DOHH2 (cell line): ENCODE data around the gene NOL9.

Experiments
- CTCF ChIP-seq: fragments of 200-600 bp; sonication (generic); IDR thresholded peaks from one replicate; pipeline ENCODE4 v1.5.1; 2014; ENCODE audit warnings: antibody characterized with exemption, mild to moderate bottlenecking, low read depth, low read length; ENCODE audit not compliant: poor library complexity, severe bottlenecking
- EZH2phosphoT487 ChIP-seq: fragments of 200-600 bp; sonication (generic); IDR thresholded peaks from 2 replicates; pipeline ENCODE4 v1.6.1; 2017; ENCODE audit warnings: borderline replicate concordance, mild to moderate bottlenecking, antibody characterized with exemption, low read length, moderate library complexity, mixed read lengths

GRCh38 chr1:6535214-6535613 is 19.1 kb downstream of the NOL9 start:
- TF ChIP-seq CTCF (no peak), EZH2phosphoT487 (no peak)
